Stimulated activated CD4-positive, alpha-beta T cell treated with anti-CD3 and anti-CD28 coated beads, TNF-alpha, amount 100 ng/mL, for 4 hours (primary cell): ENCODE data around the gene HOMER3.
"Not testable (repeated sequence)": the region's sequence is repeated elsewhere in the genome, so short reads cannot be mapped to it uniquely, and the experiment has no call there.

Experiments used
- DNase-seq, 3 experiments: peaks; one replicate each; pipeline ENCODE4 v3.0.0-alpha.2; 2020; ENCODE audit warnings: low read depth in 3 of 3

The HOMER3 gene

GRCh38 chr19:18952364-18953003, 11.5 kb upstream of the HOMER3 start:
- not testable (repeated sequence) for DNase-seq

GRCh38 chr19:18951721-18952281, 10.8 kb upstream of the HOMER3 start:
- DNase-seq: no peak

GRCh38 chr19:18949858-18950257, 8.8 kb upstream of the HOMER3 start:
- DNase-seq: no peak

- no peak for DNase-seq
Observed at GRCh38 chr19:18948976-18949356, 7.9 kb upstream of the HOMER3 start.

GRCh38 chr19:18948075-18948975, 7.3 kb upstream of the HOMER3 start:
- DNase-seq: no peak

- DNase-seq: no peak
Observed at GRCh38 chr19:18946918-18947317, 5.9 kb upstream of the HOMER3 start.

GRCh38 chr19:18946335-18946734, 5.3 kb upstream of the HOMER3 start:
- DNase-seq: no peak

GRCh38 chr19:18945297-18945696, 4.3 kb upstream of the HOMER3 start:
- DNase-seq: no peak

- no peak for DNase-seq
Observed at GRCh38 chr19:18943465-18943864, 2.4 kb upstream of the HOMER3 start.

GRCh38 chr19:18942692-18943091, 1.7 kb upstream of the HOMER3 start:
- DNase-seq: no peak

- DNase-seq: no peak
Observed at GRCh38 chr19:18941628-18942354, 774 bp upstream of the HOMER3 start.

- no peak for DNase-seq
Observed at GRCh38 chr19:18939922-18940768, 872 bp downstream of the HOMER3 start.

GRCh38 chr19:18939163-18939562, 1.9 kb downstream of the HOMER3 start:
- no peak for DNase-seq

- no peak for DNase-seq
Observed at GRCh38 chr19:18933297-18933696, 7.7 kb downstream of the HOMER3 start.

GRCh38 chr19:18932216-18932841, 8.7 kb downstream of the HOMER3 start:
- peak; percentile 71 to 76 (median 74) for DNase-seq

- DNase-seq: no peak
Observed at GRCh38 chr19:18931316-18932162, 9.5 kb downstream of the HOMER3 start.

GRCh38 chr19:18929311-18929710, 11.7 kb downstream of the HOMER3 start:
- no peak for DNase-seq

GRCh38 chr19:18928018-18928805, 12.8 kb downstream of the HOMER3 start:
- no peak for DNase-seq

- no peak for DNase-seq
Observed at GRCh38 chr19:18924684-18925213, 16.3 kb downstream of the HOMER3 start.
